Stimulated activated memory B cell treated with anti-CD40 and anti-IgM and Interleukin-4, amounts not matched to agents 10 μg/mL and 1 μg/mL and 100 μg/mL, for 72 hours (primary cell): ENCODE data around the gene ZP1.
A peak's percentile ranks its signal among the peaks of the same experiment; 100 is the strongest.

Experiments used
- ATAC-seq: fragments of 150-1000 bp; cut with Tn5 transposase; 2 replicates; pipeline ENCODE4 v1.10.0; 2021
- H3K27ac Mint-ChIP-seq: one replicate; pipeline ENCODE4 v1.8.0; 2022; ENCODE audit warnings: mild to moderate bottlenecking, mixed read lengths
- H3K27me3 Mint-ChIP-seq: one replicate; pipeline ENCODE4 v1.8.0; 2022; ENCODE audit warnings: mixed read lengths
- H3K36me3 Mint-ChIP-seq: one replicate; pipeline ENCODE4 v1.8.0; 2022; ENCODE audit warnings: mixed read lengths
- H3K4me1 Mint-ChIP-seq: one replicate; pipeline ENCODE4 v1.8.0; 2022; ENCODE audit warnings: mixed read lengths
- H3K4me3 Mint-ChIP-seq: one replicate; pipeline ENCODE4 v1.8.0; 2022; ENCODE audit warnings: mild to moderate bottlenecking, moderate library complexity, mixed read lengths
- H3K9me3 Mint-ChIP-seq: one replicate; pipeline ENCODE4 v1.8.0; 2022; ENCODE audit warnings: mixed read lengths

Gene ZP1

DNA sequence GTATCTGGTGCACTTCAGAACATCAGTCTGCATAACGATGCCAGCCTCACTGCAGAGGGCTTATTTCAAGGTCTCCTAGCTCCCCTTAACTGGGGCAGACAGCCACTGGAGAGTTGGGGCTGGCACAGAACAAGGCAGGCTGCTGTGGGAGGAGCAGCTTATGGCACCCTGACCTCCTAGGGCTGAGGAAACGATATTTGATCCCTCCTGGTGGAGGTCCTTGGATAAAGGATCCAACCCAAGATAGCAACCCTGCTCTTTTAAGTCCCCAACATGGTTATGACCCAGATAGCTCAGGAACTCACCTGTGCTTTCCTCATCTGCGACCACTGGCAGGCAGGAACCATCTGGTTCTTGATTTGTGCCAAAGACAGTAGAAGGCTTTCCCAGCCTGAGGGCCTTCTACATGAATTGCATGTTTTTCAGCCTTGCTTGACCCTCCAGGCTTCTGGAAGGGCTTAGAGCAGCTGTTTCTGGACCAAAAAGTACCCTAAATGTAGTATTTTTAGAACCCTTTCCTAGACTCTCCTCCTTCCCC lies 49.4 kb downstream of the ZP1 start:
- Mint-ChIP-seq H3K4me1 (peaks cover 70% of the 10 kb centered on the region), H3K27ac (peak overlapping the region; percentile 95), H3K4me3 (peak overlapping the region; percentile 23), H3K27me3 (no peaks in the 10 kb centered on the region), H3K36me3 (peaks cover 36% of the 10 kb centered on the region), H3K9me3 (no peaks in the 10 kb centered on the region)
- ATAC-seq: no peak

- Mint-ChIP-seq H3K36me3 (peaks cover 41% of the 10 kb centered on the region), H3K9me3 (no peaks in the 10 kb centered on the region), H3K4me1 (peaks cover 67% of the 10 kb centered on the region), H3K4me3 (no peak overlapping the region), H3K27me3 (no peaks in the 10 kb centered on the region), H3K27ac (peak overlapping the region; percentile 95)
- no peak for ATAC-seq
Observed at GRCh38 chr11:60917267-60917666, 49.9 kb downstream of the ZP1 start.

DNA sequence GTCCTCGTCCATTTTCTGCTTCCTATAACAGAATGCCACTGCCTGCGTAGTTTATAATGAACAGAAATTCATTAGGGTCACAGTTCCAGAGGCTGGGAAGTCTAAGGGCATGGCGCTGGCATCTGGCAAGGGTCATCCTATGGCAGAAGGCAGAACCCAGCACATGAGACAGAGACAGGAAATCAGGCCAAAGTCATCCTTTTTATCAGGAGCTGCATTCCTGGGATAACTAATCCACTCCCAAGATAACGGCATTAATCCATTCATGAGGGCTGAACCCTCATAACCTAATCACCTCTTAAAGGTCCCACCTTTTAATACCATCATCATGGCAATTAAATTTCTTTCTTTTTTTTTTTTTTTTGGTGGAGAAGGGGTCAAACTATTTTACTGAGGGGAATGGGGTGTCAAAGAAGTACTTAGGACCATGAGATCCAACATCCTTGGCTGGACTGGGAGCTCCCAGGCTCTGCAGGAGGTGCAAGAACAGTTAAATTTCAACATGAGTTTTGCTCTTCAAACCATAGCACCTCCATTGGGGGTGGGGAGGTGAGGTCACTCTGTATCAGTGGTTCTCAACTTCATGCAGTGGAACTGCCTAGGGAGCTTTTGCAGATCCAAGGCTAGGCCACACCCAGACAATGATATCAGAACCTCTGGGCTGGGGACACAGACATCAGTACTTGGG lies 51.1 kb downstream of the ZP1 start:
- Mint-ChIP-seq H3K4me1 (peaks cover 67% of the 10 kb centered on the region), H3K36me3 (peaks cover 49% of the 10 kb centered on the region), H3K9me3 (no peaks in the 10 kb centered on the region), H3K27ac (peak overlapping the region; percentile 22), H3K4me3 (no peak overlapping the region), H3K27me3 (no peaks in the 10 kb centered on the region)
- no peak for ATAC-seq

- no peak overlapping the region for H3K4me3 Mint-ChIP-seq
- no peaks in the 10 kb centered on the region for H3K9me3 Mint-ChIP-seq
- ATAC-seq: no peak
- H3K4me1 Mint-ChIP-seq: peaks cover 63% of the 10 kb centered on the region
- H3K27me3 Mint-ChIP-seq: no peaks in the 10 kb centered on the region
- H3K27ac Mint-ChIP-seq: peak overlapping the region; percentile 55
- peaks cover 52% of the 10 kb centered on the region for H3K36me3 Mint-ChIP-seq
Observed at GRCh38 chr11:60918939-60919265, 51.6 kb downstream of the ZP1 start.

- Mint-ChIP-seq H3K36me3 (peaks cover 52% of the 10 kb centered on the region), H3K4me3 (peak overlapping the region; percentile 9), H3K27ac (peak overlapping the region; percentile 55), H3K27me3 (no peaks in the 10 kb centered on the region), H3K9me3 (no peaks in the 10 kb centered on the region), H3K4me1 (peaks cover 67% of the 10 kb centered on the region)
- ATAC-seq: no peak
Observed at GRCh38 chr11:60919320-60919719, 52.0 kb downstream of the ZP1 start.

DNA sequence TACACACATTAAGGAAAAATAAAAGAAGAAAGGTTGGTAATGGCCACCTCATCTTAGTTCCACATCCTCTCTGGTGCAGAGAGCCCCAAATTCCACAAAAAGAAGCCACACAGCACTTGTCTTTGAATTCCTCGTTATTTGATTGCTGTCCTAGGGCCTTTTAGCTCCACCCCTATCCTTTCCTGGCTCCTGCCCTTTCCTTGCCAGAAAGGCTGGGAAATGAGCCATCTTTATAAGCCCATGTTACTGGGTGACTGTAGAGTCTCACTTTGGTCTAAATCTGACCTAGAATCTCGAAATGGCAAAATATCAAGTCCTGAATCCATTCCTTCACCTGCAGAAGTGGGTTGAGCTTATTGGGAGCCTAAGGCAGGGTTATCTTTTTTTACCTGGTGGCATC lies 52.6 kb downstream of the ZP1 start:
- H3K9me3 Mint-ChIP-seq: no peaks in the 10 kb centered on the region
- H3K4me1 Mint-ChIP-seq: peaks cover 66% of the 10 kb centered on the region
- H3K36me3 Mint-ChIP-seq: peaks cover 52% of the 10 kb centered on the region
- H3K4me3 Mint-ChIP-seq: no peak overlapping the region
- H3K27me3 Mint-ChIP-seq: no peaks in the 10 kb centered on the region
- peak overlapping the region; percentile 55 for H3K27ac Mint-ChIP-seq
- no peak for ATAC-seq

DNA sequence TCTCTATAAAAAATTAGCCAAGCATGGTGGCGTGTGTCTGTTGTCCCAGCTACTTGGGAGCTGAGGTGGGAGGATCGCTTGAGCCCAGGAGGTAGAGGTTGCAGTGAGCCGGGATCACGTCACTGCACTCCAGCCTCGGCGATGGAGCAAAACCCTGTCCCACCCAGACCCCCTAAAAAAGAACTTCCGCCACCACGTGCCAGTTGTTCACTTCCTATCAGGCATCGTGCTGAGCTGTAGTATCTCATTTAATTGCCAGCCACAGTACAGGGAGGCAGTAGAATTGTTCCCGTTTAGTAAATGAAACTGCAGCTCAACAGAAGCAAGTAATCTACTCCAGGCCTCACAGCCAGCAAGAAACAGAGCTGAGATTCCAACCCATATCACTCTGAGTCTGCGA lies 53.9 kb downstream of the ZP1 start:
- Mint-ChIP-seq H3K27me3 (no peaks in the 10 kb centered on the region), H3K27ac (no peak overlapping the region), H3K36me3 (peaks cover 47% of the 10 kb centered on the region), H3K4me3 (no peak overlapping the region), H3K9me3 (no peaks in the 10 kb centered on the region), H3K4me1 (peaks cover 66% of the 10 kb centered on the region)
- ATAC-seq: no peak

DNA sequence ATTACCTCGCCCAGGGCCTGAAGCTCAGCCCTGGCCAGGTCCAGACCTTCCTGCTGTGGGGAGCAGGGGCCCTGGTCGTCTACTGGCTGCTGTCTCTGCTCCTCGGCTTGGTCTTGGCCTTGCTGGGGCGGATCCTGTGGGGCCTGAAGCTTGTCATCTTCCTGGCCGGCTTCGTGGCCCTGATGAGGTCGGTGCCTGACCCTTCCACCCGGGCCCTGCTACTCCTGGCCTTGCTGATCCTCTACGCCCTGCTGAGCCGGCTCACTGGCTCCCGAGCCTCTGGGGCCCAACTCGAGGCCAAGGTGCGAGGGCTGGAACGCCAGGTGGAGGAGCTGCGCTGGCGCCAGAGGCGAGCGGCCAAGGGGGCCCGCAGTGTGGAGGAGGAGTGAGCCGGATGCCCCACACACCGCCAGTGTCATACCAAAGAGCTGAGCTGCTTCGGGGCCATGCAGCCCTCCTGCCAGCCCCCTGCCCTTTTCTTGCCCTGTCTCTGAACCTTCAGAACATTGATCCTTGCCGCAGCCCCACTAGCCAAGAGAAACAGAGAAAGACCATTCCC lies 54.5 kb downstream of the ZP1 start:
- no peak overlapping the region for H3K4me3 Mint-ChIP-seq
- H3K36me3 Mint-ChIP-seq: peaks cover 46% of the 10 kb centered on the region

GRCh38 chr11:60922906-60923305 lies 55.6 kb downstream of the ZP1 start:
- ATAC-seq: no peak
- Mint-ChIP-seq H3K4me1 (peaks cover 70% of the 10 kb centered on the region), H3K36me3 (peaks cover 41% of the 10 kb centered on the region), H3K27me3 (no peaks in the 10 kb centered on the region), H3K4me3 (no peak overlapping the region), H3K27ac (peak overlapping the region; percentile 62), H3K9me3 (no peaks in the 10 kb centered on the region)

More for the DNA sequence above, 54.5 kb downstream of the ZP1 start:
- peak overlapping the region; percentile 62 for H3K27ac Mint-ChIP-seq
- H3K27me3 Mint-ChIP-seq: no peaks in the 10 kb centered on the region
- H3K4me1 Mint-ChIP-seq: peaks cover 66% of the 10 kb centered on the region
- ATAC-seq: no peak
- H3K9me3 Mint-ChIP-seq: no peaks in the 10 kb centered on the region

- Mint-ChIP-seq H3K4me3 (peak overlapping the region; percentile 16), H3K36me3 (peaks cover 41% of the 10 kb centered on the region), H3K27ac (no peak overlapping the region), H3K9me3 (no peaks in the 10 kb centered on the region), H3K4me1 (peaks cover 67% of the 10 kb centered on the region), H3K27me3 (no peaks in the 10 kb centered on the region)
- no peak for ATAC-seq
Observed at GRCh38 chr11:60923326-60923725, 56.0 kb downstream of the ZP1 start.

DNA sequence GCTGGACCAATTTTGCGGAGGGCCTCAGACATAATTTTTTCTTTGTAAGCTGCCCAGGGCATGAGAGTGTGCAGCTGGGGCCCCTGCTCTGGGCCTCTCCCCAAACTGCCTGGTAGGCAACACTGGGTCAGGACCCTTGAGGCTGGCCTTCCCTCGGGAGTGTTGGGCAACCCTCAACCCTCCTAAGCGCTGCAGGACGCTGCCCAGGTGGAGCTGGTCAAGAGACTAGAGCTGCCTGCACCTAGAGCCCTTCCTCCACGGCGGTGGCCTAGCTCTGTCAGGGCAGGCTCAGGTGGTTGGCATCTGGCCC lies 56.4 kb downstream of the ZP1 start:
- peaks cover 62% of the 10 kb centered on the region for H3K4me1 Mint-ChIP-seq
- H3K9me3 Mint-ChIP-seq: no peaks in the 10 kb centered on the region
- peak overlapping the region; percentile 75 for H3K4me3 Mint-ChIP-seq
- H3K27ac Mint-ChIP-seq: peak overlapping the region; percentile 21
- peak; percentile 21 for ATAC-seq
- no peaks in the 10 kb centered on the region for H3K27me3 Mint-ChIP-seq
- peaks cover 41% of the 10 kb centered on the region for H3K36me3 Mint-ChIP-seq

GRCh38 chr11:60924110-60924905 lies 57.0 kb downstream of the ZP1 start, which contains the start of gene TMEM132A:
Gene TMEM132A, plus strand, starts transcription at chr11:60924460. Its CDS starts 174 bp downstream, at chr11:60924634.
- H3K36me3 Mint-ChIP-seq: peaks cover 40% of the 10 kb centered on the region
- peak within 1 kb of the TSS; percentile 21 for H3K27ac Mint-ChIP-seq
- ATAC-seq: peak; percentile 54
- no peaks in the 10 kb centered on the region for H3K27me3 Mint-ChIP-seq
- H3K9me3 Mint-ChIP-seq: no peaks in the 10 kb centered on the region
- H3K4me3 Mint-ChIP-seq: peak within 1 kb of the TSS; percentile 75
- H3K4me1 Mint-ChIP-seq: peaks cover 60% of the 10 kb centered on the region
